Measurements from ENCODE around the gene MUC7.
A peak's percentile ranks its signal among the peaks of the same experiment; 100 is the strongest.
"Not testable (repeated sequence)": the region's sequence is repeated elsewhere in the genome, so short reads cannot be mapped to it uniquely, and the experiment has no call there.

MUC7 gene

DNA sequence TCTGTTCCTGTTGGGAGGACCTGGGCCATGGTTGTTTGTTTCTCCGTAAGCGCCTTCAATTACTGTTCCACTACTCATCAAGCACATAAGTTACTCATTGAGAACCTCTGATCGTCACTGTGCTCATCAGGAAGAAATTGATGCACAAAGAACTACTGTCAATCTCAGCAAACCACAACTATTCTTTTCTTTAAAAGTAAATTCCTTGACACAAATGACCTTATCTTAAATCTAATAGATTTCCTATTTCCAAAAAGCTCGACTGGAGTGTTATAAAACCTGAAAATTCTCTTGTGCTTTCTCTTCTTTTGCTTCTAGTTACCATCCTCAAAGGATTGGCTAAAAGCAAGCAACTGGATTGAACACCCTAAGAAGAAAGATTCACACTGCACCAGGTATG, at the start of gene MUC7:
TSS of gene MUC7 (plus strand) at position 301 of the 400 bp plus-strand sequence. CDS start 1,825 bp downstream, outside the sequence.
- DNase-seq: no peak

DNA sequence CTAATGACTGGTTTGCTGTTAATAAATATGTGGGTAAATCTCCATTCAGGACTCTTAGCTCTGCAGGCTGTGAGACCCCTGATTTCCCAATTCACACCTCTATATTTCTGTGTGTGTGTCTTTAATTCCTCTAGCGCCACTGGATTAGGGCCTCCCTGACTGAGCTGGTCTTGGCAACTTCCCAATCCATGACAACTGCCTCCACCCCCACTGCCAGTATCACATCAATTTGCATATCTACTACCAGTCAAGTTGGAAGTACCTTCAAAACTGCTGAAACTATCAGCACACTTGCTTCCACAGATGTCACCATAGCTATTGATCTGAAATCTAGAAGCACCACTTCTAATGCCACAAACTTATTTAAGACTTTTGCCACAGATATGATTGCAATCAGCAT, 46.7 kb upstream of the MUC7 start:
- no peak for DNase-seq

DNA sequence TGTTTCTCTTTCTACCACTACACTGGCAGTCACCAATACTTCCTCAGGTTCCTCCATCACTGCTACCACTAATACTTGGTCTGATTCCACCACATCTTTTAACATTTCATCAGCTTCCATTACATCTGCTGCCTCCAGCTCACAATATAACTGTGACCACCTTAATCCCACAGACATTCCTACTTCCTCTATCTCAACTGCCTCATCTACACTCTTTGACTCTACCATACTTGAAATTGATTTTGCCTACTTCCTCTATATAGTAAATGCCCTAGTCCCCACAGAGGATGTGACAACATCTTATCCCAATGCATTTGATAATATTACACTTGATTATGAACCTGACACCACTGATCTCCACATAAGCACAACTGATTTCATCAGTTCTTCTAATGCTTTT, 45.2 kb upstream of the MUC7 start:
- DNase-seq: no peak

DNA sequence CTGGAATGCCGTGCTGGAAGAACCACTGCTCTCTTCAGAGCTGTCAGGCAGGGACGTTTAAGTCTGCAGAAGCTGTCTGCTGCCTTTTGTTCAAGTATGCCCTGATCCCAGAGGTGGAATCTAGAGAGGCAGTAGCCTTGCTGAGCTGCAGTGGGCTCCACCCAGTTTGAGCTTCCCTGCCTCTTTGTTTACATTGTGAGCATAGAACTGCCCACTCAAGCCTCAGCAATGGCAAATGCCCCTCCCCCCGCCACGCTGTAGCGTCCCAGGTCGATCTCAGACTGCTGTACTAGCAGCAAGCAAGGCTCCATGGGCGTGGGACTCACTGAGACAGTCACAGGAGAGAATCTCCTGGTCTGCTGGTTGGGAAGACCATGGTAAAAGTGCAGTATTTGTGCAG, 34.8 kb upstream of the MUC7 start:
- no peak for DNase-seq

DNA sequence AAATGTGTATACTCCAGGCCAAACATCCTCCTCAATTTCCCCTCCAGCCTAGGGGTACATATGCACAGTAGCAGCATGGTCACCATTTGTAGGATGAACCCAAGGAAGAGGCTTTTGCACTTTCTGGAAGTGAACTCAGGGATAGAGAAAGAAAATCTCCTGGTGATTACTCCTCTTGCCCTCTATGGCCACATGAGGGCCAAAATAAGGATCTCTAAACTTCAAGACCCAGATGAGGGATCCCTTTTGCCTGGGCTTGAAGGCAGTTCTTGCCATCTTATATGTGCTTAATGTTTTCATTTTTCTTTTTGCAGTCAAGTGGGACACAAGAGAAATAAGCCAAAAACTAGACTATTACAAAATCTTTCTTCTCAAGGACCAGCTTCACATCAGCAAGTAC, 29.5 kb upstream of the MUC7 start:
- DNase-seq: no peak

DNA sequence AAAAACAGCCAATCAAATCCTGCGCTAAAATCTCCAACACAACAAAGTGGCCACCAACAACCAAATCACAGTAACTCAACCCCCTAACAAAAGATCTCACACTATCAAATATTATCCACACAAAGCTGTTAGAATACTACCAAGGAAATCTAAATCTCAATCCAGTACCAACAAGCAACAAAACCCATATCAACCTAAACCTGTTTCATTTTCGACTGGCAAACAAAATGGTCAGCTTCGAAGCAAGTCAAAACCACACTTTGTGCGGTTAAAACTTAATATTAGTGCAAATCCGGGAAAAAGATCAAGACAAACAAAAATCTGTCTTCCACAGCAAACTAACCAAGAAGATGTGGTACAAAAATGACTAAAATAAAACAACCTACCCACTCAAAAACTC, 28.7 kb upstream of the MUC7 start:
- no peak for DNase-seq

DNA sequence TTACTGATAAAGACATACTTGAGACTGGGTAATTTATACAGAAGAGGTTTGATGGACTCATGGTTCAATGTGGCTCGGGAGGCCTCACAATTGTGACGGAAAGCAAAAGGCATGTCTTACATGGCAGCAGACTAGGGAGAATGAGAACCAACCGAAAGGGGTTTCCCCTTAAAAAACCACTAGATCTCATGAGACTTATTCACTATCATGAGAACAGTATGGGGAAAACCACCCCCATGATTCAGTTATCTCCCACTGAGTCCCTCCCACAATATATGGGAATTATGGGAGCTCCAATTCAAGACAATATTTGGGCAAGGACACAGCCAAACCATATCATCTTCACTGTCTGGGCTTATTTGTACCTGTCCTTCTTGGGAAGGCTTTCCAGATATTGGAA, 22.8 kb upstream of the MUC7 start:
- no peak for DNase-seq

DNA sequence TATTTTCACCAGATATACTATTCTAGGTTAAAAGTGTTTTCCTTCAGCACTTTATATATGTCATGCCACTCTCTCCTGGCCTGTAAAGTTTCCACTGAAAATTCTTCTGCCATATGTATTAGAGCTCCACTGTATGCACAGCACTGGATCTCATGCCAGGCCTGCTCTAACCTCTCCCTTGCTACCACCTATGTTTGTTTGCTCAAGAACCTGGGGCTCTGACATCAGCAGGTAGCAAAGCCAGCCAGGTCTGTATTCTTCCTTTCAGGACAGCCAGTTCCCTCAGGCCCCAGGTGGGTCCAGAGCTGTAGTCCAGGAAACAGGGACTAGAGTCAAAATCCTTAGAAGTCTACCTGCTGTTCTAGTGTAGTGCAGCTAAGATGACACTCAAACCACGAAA, 19.1 kb upstream of the MUC7 start:
- DNase-seq: no peak

DNA sequence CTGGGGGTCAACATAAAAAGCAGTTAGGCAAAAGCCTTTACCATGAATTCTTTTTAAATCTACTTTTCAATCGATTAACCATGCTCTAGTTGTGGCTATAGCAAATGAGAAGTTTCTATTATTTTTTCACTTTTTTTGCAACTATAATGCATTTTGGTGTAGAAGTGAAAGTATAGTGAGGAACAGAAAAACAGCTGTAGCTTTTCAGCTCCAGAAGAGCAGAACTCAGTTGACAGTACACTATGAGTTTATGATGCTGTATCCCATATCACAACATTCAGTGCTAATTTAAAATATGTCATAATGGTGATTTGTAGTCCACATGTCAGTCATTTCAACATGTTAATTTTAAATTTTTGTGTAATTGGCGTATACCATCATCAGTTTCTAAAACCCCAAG, 8.7 kb upstream of the MUC7 start:
- DNase-seq: no peak

DNA sequence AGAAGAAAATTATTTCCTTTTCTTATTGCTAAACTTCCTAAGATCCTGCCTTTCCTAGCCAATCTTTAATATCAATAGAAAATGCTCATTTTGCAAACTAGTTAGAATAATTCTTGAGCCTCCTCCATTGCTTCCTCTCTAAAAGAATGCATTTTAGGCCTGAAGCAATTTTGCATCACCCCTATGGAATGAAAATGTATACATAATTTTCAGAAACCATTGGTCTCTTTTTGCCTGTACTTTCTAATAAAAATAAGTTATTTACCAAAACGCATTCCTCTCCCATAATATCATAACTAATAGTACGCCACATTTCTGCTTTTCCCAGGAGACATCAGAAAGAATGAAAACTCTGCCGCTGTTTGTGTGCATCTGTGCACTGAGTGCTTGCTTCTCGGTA, 1.7 kb downstream of the MUC7 start:
- no peak for DNase-seq

DNA sequence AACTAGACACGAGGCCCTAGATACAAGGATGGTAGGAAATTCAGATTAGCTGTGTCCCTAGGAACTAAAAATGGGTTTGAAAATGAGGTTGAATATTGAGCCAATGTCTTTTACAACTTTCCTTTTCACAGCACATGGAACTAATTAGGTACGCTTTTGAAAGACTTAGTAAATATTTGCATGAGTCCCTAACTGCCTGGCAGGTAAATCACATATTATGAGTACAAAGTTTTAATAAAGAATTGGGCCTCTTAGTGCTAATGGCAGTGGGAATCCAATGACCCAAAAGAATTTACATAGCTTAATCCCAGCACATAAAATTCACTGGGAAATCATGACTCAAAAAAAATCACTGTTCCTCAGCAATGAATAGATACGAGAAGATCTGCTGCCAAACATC, 16.8 kb downstream of the MUC7 start:
- DNase-seq: no peak

DNA sequence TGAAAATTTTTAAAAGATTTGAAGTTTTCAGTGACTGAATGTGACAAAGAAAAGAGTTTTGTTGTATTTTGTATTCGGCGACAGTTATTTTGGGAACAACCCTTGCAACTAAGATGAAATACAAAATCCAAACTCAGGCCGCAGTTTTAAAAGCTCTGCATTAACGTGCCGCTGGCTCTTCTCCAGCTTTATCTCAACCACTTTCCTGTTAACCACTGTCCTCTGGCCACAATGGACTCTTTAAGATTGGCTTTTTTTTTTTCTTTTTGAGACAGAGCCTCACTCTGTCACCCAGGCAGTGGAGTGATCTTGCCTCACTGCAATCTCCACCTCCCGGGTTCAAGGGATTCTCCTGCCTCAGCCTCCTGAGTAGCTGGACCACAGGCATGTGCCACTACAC, 24.2 kb downstream of the MUC7 start:
- DNase-seq: no peak

DNA sequence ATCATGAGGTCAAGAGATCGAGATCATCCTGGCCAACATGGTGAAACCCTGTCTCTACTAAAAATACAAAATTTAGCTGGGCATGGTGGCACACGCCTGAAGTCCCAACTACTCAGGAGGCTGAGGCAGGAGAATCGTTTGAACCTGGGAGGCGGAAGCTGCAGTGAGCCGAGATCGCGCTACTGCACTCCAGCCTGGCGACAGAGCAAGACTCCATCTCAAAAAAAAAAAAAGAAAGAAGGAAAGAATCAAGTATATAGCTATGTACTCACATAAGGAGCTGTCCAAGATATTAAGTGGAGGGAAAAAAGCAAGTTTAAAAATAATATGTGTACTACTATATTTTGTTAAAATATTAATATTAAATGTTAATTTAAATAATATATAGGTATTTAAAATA, 29.8 kb downstream of the MUC7 start:
- not testable (repeated sequence) for DNase-seq

DNA sequence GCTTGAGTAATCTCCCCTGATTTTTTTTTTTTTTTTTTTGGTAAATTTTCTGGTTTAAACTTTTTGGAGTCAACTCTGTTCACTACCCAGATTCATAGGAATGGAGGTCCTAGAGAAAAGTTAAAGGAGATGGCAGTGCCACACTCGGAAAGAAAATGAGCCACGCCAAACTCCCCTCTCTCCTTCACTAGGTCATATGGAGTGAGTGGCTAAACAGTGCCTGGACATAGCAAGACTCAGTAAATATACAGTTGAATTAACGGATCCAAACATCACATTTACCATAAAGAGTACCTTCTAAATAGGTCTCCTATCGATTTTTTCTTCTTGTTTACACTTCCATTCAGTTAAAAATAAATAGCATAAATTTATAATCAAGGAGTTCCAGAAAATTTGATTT, 32.7 kb downstream of the MUC7 start:
- DNase-seq: no peak

DNA sequence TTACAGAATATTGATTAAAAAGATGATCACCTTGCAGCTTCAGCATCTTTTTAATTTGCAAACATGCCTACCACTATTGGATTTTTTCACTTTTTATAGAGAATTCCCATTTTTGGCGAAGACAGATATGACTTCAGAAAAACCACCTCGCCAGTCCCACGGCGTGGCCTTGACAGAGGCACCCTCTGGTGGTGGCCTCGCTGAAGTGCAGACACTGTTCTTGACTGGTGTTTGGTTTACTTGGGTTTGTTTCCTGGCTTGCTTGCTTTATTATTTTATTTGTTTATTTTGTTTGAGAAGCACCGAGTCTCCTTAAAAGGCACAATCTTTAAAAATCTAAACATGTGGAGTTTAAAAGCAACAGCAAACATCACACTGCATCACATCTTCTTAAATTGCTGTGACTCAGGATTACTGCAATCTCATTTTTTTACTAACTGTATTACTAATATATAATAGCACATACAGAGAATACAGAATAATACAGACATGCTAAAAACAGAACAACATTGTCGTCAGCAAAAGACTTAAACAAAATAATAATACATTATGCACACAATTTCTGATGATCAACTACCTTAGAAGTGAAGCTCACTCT, 33.3 kb downstream of the MUC7 start:
- peak; percentile 52 for DNase-seq

DNA sequence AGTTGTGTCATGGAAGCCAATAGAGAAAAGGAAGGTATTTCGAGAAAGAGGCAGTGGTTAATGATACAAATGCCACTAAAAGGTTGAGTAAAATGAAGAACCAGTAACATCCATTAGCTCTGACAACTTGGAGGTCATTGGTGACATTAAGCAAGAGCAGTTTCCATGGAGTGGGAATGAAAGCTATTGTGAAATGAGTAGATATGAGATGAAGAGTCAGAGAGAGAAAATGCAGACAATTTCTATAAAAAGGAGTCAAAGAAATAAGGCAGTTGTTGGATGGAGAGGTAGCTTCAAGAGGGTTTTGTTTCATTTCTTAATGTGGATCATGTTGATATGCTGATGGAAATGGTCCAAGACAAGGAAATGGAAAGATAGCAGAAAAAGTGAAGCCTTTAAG, 36.8 kb downstream of the MUC7 start:
- DNase-seq: no peak

DNA sequence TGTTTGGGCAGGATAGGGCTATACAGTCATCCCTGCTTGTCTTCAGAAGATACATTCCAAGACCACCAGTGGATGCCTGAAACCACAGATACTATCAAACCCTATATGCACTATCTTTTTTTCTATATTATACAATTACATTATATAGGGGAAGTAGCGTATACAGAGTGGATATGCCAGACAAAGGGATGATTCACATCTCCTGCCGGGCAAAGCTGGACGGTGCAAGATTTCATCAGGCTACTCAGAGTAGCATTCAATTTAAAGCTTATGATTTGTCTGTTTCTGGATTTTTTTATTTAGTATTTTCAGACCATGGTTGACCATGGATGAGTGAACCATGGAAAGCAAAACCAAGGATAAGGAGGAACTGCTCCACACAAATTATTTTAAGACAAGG, 39.4 kb downstream of the MUC7 start:
- no peak for DNase-seq

DNA sequence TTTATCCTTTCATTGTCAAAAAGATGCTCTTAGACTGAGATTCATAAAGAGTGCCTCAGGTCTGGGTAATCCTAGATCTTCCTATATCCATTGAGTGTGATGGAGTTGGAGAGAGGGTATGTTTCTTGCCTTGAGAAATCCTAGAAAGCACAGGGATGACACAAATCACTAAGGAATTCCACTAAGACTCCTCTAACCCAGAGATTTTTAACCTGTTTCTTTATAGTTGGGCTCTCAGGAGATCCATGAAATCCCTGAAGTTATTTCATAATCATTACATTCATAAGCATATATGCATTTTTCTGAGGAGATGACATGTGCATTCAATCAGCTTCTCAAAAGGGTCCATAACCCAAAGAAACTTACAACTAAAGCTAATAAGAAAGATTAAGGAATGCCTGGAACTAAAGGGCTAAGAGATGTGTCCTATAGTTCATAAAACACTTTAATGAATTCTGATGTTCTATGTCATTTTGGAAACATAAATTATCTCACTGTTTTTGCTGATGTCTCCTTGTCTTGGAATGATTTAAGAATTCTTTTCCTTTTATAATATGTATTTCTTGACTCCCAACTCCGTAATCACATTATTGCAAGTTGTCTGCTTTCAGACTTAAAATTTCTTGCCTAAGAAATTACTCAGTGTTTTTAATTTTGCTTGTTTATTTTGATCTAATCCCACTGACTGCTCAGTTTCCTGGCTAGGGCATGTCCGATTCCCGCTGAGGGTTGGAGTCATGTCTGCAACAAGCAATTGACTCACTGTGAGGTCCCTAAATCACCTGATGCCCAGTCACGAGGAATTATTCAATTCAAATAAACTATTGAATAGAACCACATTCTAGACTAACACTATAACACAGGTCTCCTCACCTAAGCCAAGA, 43.6 kb downstream of the MUC7 start:
- DNase-seq: no peak

DNA sequence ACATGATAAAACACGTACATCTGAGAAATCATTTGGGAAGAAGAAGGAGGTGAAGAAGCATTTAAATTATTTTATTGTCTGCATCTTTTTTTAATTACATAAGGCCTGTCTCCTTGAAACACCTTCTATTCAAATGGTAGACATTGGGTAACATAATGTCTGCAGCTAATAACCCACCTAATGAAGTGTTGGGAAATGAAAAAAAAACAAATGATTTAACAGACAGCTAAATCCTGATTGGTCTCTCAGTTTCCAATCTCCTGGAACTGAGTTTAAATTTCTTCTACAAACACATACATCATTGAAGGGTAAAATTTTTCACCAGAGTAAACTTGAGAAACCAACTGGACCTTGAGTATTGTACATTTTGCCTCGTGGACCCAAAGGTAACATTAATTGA, 46.3 kb downstream of the MUC7 start, which contains the start of gene AMTN:
TSS of gene AMTN (plus strand) at position 301 of the 400 bp plus-strand sequence. CDS start 209 bp downstream, outside the sequence.
- no peak for DNase-seq

DNA sequence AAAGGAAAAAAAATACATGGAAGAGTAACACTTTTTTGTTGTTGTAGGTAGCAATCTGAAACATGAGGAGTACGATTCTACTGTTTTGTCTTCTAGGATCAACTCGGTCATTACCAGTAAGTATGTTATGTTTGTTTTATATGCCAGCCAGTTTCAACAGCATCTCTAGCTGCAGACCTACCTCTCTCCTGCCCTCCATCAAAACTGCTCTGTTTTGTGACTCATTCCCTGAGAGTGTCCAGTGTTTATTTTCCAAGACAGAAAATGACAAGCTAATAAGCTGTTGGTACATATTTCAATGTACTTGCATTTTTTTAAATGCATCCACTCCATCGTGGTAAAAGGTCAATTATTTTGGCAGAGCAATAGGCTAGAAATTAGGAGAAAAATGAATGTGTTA, 46.7 kb downstream of the MUC7 start:
- no peak for DNase-seq

DNA sequence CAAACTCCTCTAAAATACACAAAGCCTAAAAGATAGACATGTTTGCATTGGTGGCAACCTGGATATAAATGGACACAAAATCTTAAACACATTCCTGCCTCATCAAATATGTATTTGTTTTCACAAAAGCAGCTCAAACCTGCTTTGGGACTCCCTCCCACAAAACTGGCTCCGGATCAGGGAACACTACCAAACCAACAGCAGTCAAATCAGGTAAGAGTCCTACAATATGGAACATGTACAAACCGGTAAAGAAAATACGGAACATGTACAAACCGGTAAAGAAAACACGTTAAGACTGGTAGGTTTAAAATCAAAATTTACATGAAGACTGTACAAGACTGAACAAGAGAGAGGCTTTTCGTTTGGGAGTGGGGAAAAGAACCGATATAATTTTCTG, 50.6 kb downstream of the MUC7 start:
- no peak for DNase-seq

DNA sequence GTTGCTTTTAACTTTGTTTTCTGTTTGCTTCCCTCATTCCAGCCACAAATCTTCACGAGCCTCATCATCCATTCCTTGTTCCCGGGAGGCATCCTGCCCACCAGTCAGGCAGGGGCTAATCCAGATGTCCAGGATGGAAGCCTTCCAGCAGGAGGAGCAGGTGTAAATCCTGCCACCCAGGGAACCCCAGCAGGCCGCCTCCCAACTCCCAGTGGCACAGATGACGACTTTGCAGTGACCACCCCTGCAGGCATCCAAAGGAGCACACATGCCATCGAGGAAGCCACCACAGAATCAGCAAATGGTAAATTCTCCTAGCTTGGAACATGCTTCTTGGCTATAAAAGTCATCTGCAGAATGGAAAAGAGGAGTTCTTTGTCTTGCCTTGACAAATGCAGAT, 59.0 kb downstream of the MUC7 start:
- no peak for DNase-seq

DNA sequence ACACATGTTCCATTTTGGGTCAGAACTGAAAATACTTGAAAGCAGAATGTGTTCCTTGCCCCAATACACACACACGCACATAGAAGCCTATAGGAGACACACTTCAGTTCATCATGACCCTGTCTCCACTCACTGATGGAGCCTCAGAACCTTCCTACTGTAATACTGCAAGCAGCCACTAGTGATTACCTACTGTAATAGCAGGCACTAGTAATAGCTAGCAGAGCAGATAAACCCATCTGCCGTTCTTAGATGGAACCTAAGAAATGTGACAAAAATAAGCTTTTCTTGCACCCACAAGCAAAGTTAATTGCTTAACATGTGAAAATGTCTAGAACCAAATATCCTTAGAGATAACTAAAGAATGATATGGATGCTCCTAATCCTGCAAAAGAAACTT, 60.0 kb downstream of the MUC7 start:
- DNase-seq: no peak
